GM19043 (cell line): ENCODE results near the gene SERINC3.
A peak's percentile ranks its signal among the peaks of the same experiment; 100 is the strongest.
"Not testable (repeated sequence)": the region's sequence is repeated elsewhere in the genome, so short reads cannot be mapped to it uniquely, and the experiment has no call there.

Experiments used
- ATAC-seq: cut with Tn5 transposase; IDR thresholded peaks from one replicate; pipeline ENCODE4 v1.9.1; 2021; ENCODE audit warnings: low read depth; ENCODE audit not compliant: unreplicated experiment

The SERINC3 gene

GRCh38 chr20:44521484-44522481 lies at the start of gene SERINC3:
Gene SERINC3, minus strand, starts transcription at chr20:44522070. Its CDS starts 119 bp downstream, at chr20:44521951.
- ATAC-seq, result peak; percentile 97

DNA sequence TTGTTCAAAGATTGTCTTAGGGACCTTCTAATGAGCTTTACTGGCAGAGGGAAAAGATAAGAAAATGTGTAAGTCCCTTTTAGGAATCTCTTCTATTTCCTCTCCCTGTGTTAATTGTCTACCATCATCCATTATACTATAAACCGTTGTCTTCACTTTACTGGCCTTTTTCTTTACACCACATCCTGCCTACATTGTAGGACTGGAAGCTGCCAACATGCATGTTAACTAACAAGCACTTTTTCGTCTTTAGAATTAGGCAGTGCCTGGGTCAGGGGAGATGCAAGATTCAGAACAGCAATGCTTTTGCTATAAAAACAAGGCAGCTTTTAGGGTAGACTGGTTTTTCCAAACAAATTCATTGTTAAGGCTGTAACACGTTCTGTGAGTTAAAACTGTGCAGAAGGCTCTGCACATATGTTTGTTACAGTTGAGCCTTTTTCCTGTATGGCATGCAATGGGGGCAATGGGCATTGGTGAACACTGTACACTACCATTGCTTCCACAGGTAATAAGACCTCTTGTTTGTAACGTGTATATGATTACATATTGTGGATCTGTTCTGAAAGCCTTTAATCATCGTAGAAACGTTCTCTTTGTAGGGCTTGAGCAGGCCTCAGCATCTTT lies 49.6 kb upstream of the SERINC3 start:
- ATAC-seq, result no peak

DNA sequence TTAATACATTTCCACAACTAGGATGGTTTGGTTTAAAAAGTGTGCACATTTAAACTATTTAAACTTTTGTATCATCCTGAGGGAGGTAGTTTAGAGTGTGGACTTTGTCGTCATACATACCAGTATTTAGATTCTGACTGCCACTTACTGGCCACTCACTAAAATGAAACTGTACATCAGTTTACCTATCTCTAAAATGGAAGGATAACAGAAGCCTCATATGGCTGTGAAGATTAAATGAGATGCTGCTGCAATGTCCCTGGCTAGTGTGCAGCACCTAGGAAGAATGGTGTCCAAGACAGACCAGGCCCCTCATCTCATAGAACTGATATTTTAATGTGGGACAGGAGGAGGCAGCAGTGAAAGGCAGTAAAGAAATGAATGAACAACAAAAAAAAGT lies 48.5 kb upstream of the SERINC3 start:
- ATAC-seq, result no peak

- no peak for ATAC-seq
These were observed 44.9 kb upstream of the SERINC3 start for GRCh38 chr20:44566811-44567210.

DNA sequence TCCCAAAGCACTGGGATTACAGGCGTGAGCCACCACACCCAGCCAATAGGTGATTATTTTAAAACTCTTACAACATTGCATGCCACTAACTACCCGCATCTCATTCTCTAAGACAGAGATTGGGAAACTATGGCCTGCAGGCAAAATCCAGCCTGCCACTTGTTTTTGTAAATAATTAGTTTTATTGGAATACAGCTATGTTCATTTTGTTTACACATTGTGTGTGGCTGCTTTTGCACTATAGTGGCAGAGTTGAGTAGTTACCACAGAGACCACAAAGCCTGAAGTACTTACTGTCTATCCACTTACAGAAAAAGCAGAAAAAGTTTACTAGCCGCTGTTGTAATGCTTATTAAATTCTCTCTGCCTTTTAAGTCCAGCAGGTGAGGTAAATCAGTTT lies 44.1 kb upstream of the SERINC3 start:
- no peak for ATAC-seq

DNA sequence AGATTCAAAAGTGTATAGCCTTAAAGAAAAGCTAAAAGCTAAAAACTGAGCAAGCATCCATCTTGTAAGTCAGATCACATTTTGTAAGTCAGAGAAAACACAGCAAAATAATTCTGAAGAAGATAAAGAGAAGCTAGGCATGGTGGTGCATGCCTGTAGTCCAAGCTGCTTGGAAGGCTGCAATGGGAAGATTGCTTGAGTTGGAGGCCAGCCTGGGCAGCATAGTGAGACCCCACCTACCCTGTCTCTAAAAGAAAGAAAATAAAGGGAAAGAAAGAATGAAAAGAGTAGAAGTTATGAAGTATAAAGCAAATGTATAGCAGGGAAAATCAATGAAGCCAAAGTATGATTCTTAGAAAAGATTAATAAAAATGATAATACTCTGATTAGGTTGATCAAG lies 40.0 kb upstream of the SERINC3 start:
- no peak for ATAC-seq

DNA sequence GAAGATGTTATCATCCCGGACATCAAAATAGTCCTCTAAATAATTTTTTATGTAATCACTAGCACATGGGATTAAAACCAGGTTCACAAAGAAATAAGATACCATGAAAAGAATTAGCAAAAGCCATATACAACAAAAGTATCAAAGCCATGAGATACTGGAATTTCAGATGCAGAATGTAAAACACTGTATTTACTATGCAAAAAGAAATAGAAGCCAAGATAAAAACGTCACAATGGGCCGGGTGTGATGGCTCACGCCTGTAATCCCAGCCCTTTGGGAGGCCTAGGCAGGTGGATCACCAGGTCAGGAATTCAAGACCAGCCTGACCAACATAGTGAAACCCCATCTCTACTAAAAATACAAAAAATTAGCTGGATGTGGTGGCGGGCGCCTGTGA lies 38.9 kb upstream of the SERINC3 start:
- ATAC-seq, result not testable (repeated sequence)

DNA sequence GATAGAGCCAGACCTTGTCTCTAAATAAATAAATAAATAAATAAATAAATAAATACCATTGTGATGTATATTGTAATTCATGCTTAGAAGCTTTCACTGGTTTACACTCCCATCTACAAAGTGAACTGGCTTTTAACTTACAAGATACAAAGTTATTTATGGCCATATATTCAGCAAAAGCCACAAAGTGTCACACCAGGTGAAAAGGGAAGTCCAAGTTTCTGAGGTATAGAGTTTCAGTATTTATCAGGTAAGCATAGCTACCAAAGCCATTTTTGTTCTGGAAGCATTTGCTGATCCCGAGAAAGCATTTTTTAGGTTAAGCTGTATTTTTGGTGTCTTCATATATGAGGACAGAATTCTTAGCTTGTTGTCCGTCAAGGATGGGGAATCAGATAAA lies 38.4 kb upstream of the SERINC3 start:
- no peak for ATAC-seq

DNA sequence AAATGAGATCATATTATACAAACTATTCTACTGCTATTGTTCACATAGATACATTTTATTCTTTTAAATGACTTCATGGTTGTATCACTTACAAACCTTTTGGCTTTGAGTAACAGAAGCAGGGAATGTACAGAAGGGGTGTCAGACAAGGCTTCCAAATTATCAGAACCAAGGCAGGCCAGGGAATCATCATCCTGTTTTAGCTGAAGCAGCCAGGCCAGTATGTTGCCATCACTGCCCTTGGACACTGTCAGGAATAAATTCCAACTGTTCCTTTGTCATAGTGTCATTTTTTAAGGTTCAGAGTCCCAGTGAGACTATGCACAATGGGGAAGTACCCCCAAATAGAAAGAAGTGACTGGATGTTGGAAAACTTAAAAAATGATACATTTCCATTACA lies 37.4 kb upstream of the SERINC3 start:
- ATAC-seq, result no peak

DNA sequence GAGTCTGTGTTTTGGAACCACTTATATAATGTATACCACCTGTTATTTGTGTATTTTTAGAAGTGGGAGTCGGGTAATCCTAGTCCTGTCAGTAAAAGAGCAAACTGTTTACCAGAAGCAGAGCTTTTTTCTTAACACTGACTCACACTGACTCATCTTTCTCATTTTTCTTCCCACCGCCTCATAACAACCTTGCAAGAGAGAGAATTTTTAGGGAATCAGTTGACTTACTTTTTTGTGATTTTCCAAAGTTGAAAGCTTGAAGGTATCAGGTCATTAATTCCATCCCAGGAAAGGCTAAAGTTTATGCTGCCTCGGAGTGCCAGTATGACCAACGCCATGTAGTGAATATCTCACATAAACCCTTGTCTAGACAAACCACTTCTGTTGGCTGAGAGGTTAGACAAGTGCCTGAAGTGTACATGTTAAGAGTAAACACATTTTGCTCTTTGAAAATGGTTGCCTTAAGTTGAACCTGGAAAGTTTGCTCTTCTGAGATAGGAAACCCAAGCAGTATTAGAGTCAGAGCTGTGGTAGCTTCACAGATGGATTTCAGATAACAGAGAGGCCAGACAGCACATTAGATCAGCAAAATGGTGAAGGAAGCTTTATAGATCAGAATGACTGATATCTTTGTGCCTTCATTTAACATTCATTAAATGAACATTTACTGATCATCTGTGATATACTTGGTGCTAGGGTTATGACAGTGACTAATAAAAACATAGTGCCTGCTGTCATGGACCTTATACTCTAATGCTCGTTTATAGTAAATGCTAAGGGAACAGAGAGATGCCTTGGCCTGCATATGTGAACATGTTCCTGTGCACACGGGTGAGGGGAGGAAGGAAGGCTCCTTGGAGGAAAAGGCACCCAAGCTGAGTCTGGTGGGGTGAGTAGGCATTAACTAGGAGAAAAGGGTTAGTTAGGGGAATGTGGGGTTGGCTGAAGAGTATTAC lies 31.4 kb upstream of the SERINC3 start:
- no peak for ATAC-seq

DNA sequence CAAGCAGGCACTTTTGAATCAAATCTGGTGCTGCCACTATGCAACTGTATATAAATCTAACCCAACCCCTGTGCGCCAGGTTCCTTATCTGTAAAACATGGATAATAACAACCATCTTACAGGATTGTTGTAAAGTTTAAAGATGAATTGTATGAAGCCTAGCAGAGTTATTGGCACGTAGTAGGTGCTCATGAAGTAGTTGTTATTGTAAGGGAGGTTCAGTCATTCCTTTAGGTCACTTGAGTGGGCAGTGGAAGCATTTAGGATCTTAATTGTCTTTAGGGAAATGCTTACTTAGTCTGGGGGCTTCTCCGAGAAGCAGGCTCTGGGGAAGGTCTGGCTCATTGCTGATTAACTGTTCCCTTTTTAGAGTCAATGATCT lies 30.7 kb upstream of the SERINC3 start:
- no peak for ATAC-seq

GRCh38 chr20:44552050-44552449 lies 30.2 kb upstream of the SERINC3 start:
- ATAC-seq, result no peak

- ATAC-seq, result no peak
These were observed 27.3 kb upstream of the SERINC3 start for GRCh38 chr20:44549123-44549522.

DNA sequence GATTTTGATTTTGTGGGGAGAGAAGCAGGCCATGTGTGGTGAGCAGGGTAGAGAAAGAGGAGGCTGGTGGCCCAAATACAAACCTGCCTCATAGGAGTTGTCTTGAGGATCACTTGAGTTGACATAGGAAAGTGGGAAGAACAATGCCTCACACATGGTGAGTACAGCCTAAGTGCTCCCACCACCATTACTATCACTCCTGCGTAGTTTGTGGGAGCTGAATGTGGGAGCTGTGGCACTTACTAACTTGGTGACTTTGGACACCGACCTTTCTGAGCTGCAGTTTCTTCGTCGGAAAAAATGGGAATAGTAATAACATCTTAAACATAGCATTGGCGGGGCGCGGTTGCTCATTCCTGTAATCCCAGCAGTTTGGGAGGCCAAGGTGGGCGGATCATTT lies 25.5 kb upstream of the SERINC3 start:
- no peak for ATAC-seq

DNA sequence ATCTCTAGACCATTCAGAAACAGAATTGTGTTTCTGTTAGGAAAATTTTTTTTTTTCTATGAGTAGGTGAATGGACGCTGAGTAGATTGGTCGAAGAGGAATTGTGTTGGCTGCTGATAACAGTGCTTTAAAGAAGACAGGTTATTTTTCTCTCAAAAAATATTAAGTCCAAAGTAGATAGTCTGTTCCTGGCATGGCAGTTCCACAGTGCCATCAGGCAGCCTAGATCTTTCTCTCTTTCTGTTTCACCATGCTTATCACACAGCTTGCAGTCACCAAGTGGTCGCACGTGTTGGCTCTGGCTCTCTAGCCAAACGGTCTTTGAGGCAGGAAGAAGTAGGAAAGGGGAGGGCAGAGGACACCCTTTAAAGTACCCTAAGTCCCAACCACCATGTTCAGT lies 22.4 kb upstream of the SERINC3 start:
- ATAC-seq, result no peak

GRCh38 chr20:44543358-44543757 lies 21.5 kb upstream of the SERINC3 start:
- ATAC-seq, result no peak

DNA sequence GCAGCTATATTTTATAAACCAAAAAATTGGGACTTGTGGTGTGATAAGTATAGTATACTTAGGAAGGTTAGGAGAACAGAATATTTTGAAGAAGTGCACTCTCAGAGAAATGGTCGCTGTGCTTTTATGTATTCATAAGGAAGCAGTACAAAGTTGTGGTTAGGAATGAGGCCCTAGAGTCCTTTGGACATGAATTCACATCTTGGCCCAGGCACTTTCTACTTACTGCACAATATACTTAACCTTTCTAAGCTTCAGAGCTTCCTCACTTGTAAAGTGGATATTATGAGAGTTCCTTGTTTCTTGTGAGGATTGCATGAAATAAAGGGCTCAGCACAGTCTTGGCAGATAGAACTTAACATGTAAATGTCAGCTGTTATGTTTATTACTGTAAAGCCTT lies 21.0 kb upstream of the SERINC3 start:
- no peak for ATAC-seq

DNA sequence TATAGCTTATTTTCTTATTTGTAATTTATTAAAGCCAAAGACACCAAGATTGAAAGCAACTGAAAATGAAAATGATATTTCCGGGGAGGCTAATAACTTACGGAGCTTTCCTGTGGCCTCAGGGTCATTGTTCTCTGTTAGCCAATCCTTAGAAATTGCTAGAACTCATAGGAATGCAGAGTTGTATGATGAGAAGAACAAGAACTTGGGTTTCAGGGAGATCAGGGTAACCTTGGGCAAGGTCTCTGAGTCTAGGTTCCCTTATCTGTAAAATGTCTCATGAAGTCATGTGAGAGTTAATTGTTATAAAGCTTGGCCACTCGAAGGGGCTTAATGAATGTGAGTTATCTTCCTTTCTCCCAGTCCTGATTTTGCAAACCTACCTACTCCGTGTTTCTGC lies 20.1 kb upstream of the SERINC3 start:
- ATAC-seq, result no peak

- ATAC-seq, result no peak
These were observed 19.0 kb upstream of the SERINC3 start for GRCh38 chr20:44540834-44541233.

DNA sequence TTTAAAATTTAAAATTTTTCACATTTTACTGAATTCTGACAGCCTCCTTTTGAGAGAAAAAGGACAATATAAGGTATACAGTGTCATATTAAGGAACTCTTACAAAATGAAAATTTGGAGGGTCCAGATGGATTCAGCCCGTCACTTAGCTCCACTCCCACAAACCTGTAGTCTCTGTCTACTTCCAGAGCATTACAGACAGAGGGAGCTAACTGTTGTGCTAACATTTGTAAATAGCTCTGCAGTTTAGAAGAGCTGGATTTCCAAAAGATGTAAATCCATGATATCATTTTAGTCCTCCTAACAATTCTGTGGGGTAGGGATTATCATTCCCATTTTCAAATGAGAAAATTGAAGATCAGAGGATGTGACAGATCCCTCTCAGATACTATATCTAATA lies 16.1 kb upstream of the SERINC3 start:
- ATAC-seq, result no peak

DNA sequence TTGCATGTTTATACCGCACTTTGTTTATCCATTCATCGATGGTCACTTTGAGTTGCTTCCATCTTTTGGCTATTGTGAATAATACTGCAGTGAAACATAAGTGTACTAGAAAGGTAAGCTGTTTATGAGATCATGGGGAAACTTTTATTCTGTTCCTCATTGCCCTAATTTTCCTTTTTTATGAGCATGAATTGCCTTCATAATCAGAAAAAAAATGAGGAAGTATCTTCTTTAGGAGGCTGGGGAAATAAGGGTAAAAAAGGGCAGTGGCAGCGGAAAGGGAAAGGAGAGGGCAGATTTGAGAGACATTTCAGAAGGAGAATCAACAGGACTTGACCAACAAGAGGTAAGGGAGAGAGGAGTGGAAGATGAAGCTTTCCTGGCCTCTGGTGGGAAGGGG lies 14.3 kb upstream of the SERINC3 start:
- ATAC-seq, result no peak
